Stimulated activated CD4-positive, alpha-beta T cell treated with anti-CD3 and anti-CD28 coated beads, Interleukin-2, amount 100 ng/mL, for 48 hours (primary cell): ENCODE data around the gene MCMBP.
"Not testable (repeated sequence)": the region's sequence is repeated elsewhere in the genome, so short reads cannot be mapped to it uniquely, and the experiment has no call there.

Experiments
- DNase-seq, 2 donors: peaks; one replicate each; pipeline ENCODE4 v3.0.0-alpha.2; 2020

The MCMBP gene

GRCh38 chr10:119827430-119827829 lies 45.2 kb downstream of the MCMBP start:
- DNase-seq, result no peak

- no peak for DNase-seq
Measured at GRCh38 chr10:119826771-119827170, 45.9 kb downstream of the MCMBP start.

DNA sequence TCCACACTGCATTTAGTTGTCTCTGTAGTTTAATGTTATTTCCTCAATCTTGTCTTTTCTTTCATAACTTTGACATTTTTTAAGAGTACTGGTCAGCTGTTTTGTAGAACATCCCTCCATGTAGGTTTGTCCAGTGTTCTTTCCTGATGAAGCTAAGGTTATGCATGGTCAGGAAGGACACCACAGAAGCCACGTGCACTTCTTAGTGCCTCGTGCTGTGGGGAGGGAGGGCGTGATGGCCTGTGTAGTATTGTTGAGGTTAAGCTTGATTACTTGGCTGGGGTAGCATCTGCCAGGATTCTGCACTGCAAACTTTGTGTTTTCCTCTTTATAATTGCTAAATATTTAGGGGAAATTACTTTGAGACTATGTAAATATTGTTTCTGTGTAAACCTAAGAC lies 48.3 kb downstream of the MCMBP start:
- DNase-seq, result no peak

GRCh38 chr10:119821182-119821581 lies 51.5 kb downstream of the MCMBP start:
- no peak for DNase-seq

DNA sequence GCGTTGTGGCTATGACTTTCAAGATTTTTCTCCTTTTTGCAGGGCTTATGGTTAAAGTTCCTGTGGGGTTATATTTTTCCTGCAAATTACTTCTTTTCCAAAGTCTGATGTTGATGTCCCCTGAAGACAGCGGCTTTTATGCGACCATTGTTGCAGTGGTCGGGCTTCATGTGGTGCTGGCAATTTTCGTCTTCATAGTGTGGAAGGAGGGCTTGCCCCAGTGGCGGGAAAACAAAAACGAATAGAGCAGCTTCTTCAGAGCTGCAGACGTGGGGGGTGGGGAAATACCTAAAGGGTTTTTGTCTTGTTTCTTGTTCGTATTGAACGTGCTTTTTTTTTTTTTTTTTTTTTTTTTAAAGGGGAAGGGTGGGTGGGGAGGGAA lies 53.8 kb downstream of the MCMBP start:
- no peak for DNase-seq

DNA sequence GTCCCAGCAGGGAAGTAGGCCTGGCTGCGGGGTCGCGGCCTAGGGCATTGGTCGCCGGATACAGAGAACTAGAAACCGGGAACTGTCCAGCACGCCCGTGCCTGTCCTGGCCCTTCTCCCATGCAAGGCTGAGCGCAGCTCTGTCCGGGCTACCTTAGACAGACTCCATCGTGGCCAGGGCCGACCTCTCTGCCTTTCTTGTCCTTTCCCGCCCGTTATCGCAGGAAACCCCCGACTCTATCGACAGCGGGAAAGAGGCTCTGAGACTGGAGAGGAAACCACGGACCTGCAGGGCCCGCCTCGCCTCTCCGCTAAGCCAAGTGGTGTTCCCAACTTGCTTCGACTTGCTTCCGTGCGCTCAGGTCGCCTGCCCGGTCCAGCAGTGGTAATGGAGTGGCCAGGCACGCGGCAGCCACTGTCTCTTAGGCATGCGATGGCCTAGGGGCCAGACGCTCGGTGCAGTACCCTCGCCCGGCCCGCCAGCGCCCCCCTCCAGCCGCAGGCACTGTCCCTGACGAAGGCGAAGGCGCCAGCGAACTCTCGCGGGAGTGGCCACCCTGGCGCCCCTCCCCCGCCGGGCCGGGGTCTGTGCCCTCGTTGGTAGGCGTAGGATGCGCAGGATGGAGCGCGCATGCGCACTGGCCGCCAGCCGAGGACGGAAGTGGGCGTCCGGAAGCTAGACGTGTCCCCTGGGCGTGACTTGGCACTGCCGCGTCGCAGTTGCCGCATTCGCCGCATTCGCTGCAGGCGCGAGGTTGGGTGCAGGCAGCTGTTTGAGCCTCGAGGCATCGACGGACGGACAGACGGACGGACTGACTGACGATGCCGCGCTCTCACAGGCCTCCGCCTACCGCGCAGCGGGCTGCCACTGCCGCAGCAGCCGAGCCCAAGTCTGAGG lies 54.4 kb downstream of the MCMBP start:
- DNase-seq, result no peak

DNA sequence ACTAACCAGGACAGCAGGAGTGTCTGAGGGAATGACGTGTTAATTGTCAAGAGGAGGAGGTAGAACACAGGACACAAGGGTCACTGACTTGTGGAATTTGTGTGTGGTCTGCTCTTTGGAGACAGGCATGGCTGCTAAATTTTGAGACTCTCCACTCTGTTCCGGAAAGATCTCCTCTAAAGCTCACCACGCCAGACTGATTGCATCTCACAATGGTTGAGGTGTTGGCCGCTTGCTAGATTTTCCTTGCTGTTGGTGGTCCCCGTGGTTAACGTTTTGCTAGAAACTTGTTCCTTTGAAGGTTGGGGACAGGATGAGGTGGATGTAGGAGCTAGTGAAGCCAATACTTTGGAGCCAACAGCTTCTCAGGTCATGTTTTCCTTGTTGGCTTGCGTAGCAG lies 57.0 kb downstream of the MCMBP start:
- no peak for DNase-seq

DNA sequence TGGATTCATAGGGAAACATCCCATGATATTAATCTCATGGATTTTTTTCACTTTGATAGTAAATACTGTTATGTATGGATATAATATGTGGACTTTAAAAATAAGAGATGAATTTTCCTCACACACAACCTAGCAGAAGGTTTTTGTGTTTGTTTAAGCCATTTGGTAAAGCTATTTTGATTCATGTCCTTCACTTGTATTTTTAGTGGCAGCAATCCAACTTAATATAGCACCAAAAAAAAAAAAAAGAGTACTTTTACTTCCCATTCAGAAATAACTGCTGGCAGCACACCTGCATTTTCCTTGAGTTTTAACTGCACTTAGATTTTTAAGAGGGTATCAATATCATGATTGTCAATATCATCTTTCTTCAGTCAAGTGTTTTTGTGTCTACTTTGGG lies 60.0 kb downstream of the MCMBP start:
- DNase-seq, result no peak

- DNase-seq, result no peak
Measured at GRCh38 chr10:119811122-119811521, 61.5 kb downstream of the MCMBP start.

DNA sequence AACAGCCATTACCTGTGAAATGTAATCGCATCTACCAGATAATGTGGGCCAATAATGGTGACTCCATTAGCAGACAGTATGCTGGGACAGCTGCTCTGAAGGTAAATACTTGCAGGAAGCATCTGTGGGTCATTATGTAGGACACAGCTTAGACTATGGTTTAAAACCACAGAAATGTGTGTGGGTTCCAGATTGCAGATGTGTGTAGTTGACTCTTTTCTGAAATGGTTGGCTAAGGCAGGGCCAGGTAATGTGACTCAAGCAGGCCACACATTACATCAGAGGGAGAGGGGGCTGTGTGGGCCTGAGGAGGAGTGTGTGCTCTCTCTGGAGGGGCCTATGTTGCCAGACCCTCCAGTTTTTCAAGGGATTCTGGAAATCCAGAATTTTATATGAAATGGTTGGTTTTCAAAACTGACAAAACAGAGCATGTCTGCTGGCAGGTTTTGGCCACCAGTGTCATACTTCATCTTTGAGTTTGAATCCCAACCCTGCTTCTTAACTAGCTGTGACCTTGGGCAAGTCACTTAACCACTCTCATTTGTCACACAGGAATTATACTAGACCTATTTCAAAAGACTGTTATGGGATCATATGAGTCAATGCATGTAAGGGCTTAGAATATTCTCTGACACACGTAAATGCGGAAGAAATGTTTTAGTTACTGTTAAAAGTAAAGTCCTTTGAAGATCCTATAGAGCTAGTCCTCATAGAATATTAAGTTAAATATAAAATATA lies 64.5 kb downstream of the MCMBP start:
- DNase-seq, result no peak

- no peak for DNase-seq
Measured at GRCh38 chr10:119806334-119807130, 66.1 kb downstream of the MCMBP start.

DNA sequence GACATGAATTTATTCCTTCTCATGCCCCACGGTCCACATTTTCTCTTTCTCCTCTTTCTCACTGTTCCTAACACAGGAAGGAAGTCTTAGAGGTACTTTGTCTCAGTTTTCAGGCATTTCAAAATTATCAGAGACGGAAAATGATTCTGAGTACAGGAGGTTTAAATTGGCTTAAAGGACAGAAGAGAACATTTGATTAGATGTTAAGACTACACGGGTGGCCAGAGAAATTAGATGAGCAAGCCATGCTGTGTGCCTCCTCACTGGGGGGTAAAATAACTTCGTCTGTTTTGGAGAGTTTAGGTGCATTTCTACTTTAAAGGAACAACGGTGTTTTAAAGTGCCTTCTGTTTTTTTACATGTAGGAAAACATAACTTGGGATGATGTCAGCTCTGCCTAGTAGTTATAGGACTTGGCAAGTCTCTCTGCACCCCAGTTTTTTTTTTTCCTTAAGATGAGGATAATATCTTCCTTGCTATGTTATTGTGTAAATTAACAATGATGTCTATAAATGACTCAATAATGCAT lies 66.9 kb downstream of the MCMBP start:
- DNase-seq, result no peak

- DNase-seq, result no peak
Measured at GRCh38 chr10:119803264-119803663, 69.4 kb downstream of the MCMBP start.

- DNase-seq, result no peak
Measured at GRCh38 chr10:119801998-119802538, 70.6 kb downstream of the MCMBP start.

DNA sequence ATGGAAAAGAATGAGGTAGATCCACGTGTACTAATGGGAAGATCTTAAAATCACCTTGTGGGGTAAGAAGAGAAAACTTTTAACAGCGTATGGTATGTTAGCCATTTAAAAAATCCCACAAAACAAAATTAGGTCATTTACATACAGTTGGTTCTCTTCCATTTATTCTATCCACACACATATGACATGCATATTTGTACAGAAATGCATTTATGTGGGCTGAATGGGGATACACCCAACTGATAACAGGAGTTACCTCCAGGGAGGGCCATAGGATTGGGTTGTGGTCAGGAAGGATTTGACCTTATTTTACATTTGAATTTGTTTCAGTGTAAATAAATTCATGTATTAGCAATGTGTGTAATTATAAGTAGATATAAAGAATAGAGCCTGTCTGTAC lies 71.5 kb downstream of the MCMBP start:
- DNase-seq, result no peak

DNA sequence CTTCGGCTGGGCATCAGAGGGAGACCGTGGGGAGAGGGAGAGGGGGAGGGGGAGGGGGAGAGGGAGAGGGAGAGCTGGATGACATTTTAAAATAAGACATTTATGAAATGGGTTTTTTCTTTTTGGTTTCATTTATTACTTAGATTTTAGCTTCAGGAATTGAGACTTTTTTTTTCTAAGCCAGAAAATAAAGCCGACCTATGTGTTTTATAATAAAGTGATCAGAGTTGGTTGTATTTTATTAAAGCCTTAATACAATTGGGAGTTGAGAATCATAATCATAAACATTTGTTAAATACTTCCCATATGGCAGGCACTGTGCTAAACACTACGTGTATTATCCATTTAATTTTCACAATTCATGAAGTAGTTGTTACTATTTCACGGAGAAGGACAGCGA lies 76.6 kb downstream of the MCMBP start:
- DNase-seq, result no peak

DNA sequence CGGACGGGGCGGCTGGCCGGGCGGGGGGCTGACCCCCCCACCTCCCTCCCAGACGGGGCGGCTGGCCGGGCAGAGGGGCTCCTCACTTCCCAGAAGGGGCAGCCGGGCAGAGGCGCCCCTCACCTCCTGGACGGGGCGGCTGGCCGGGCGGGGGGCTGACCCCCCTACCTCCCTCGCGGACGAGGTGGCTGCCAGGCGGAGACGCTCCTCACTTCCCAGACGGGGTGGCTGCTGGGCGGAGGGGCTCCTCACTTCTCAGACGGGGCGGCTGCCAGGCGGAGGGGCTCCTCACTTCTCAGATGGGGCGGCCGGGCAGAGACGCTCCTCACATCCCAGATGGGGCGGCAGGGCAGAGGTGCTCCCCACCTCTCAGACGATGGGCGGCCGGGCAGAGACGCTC lies 77.5 kb downstream of the MCMBP start:
- not testable (repeated sequence) for DNase-seq

GRCh38 chr10:119786117-119786769 lies 86.4 kb downstream of the MCMBP start:
- no peak for DNase-seq

GRCh38 chr10:119784340-119785067 lies 88.1 kb downstream of the MCMBP start:
- DNase-seq, result no peak

- no peak for DNase-seq
Measured at GRCh38 chr10:119783665-119784027, 89.0 kb downstream of the MCMBP start.

DNA sequence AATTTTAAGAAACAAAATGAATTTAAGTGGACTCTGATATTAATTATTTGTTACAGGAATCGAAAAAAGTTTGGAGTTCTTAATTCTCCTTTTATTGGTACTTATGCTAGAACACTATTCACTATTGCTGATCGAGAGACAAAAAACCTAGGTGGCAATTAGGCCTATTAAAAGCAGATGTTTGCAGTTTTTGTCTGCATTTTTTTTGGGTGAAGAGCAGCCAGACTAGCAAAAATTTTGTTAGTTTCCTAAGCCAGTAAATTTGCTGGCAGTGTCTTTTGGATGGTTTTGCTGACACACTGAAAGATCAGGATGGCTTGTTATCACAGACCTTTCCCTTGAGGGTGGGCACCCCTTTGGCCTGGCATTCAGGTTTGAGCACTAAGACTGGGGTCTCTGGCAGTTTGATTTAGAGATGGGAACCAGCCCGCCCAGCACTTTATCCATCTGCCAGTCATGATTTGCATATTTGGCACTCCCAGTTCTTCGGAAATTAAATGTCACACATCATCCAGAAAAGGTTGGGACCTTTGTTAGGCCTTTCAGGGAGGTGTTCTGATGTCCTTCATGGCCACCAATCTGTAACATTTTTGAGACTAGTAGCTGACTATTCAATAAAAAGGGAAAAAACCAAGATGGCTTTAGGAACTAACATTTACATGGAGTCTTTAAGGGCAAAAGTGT lies 89.5 kb downstream of the MCMBP start:
- DNase-seq, result no peak
